G401 (cell line): ENCODE results near the gene MAPK14. TPM values are rescaled to one million over a fixed set of nuclear protein-coding genes. Genes with fewer than 3 reads are reported as not detected.

Source experiments
- DNase-seq: peaks from one replicate; pipeline ENCODE4 v3.0.0-alpha.2; 2015; ENCODE audit warnings: low spot score
- in situ Hi-C: cut with HindIII; loops from 2 replicates; pipeline ENCODE4 v1.10.0; 2016; ENCODE audit warnings: low sequenced_read_pairs, mixed read lengths
- total RNA-seq: library from RNA; depleted of rRNA; stranded (reverse); fragments of >200 nt; shearing (Covaris generic); gene quantifications from 2 replicates; pipeline ENCODE4 v1.2.3, GENCODE V29; 2014

MAPK14 gene
- total RNA-seq, 1 experiment from 2014 or later, result 32.9 TPM

DNA sequence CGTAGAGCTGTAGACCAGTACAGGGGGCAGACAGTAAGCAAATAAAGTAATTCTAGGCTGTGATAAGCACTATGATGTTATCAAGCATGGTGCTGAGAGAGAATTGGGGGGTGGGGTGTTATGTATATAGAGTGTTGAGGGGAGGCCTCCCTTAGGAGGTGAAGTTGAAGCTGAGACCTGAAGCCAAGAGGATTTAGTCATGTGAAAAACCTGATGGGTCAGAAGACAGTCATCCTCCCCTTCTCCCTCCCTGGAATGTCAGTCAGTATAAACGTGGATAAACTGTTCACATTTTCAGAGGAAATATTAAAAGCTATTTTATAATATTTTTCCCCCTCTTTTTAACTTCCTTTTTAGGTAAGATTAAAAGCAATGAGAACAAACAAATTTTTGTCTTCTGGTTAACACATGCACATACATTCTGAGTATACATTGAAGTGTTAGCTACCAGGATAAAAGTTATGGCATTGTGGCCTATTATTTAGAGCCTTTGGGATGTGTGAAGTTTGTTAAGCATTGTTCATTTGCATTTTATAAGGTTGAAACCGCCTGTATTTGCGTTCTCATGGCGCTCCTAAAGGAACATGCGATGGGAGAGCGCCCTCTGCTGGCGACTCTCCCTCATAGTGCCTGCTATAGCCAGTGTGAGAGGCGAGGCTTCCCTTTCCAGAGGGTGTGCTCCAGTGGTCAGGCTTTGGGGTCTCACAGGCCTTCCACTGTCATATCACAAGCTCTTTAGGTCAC lies 67.3 kb downstream of the MAPK14 start:
- in situ Hi-C loops, result no loop called here
- peak; percentile 84 for DNase-seq

DNA sequence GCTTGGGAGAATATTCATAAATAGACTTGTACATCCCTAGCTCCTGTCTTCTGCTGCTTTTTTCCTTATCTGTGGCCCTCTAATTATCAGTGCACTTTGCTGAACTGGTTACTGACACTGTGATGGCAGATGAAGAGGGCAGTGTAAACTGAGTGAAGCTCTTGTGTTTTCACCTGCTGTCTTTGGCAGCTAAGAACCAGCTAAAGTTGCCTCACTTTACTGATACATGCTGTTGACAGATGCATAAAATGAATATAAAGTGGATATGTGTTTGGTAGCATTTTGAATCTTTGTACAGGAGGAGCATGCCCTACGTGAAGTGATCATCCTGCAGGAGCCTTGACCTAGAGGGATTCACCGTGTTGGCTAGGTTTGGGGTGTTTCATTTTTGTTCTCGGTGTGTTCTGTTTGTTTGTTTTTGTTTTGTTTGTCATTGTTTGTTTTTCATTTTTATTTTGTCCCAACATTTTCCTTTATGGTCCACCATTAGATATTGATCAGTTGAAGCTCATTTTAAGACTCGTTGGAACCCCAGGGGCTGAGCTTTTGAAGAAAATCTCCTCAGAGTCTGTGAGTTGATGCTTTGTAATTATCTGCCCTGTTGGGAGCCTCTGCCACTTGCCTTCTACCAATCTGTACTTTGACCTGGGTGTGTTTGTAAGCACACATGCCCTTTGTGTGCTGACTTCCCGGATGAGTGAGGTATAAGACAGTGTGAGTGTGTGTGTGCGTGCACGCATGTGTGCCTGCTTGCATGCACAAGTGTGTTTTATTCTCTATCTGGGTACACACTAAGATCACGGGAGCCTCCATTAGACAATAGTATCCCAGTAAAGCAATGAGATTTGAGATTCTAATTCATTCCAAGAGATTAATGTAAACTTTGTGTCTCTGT lies 68.1 kb downstream of the MAPK14 start:
- no peak for DNase-seq
- in situ Hi-C loops, result no loop called here

DNA sequence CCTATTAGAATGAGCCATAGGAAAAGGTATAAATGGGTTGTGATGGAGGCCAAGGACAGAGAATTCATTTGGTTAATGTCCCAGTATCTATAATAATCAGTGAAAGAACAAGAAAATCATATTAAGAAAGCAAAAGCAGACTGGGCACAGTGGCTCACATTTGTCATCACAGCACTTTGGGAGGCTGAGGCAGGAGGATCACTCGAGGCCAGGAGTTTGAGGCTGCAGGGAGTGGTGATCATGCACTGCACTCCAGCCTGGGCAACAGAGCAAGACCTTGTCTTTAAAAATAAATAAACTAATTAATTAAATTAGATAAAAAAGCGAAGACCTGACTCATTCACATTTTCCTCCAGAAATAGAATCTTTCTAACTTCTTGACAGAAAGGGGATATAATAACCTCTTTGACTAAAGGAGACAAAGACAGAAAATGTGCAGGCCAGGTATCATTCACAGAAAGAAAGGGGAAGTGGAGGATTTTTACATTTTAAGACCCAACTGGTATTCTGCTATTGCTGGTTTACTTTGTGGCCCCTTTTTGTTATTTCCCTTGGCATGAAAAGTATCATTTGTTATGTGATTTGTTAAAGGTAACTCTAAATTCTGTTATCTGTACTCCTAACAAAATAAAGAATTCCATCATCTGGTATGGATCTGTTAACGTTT lies 70.8 kb downstream of the MAPK14 start:
- in situ Hi-C loops, result no loop called here
- DNase-seq, result no peak

DNA sequence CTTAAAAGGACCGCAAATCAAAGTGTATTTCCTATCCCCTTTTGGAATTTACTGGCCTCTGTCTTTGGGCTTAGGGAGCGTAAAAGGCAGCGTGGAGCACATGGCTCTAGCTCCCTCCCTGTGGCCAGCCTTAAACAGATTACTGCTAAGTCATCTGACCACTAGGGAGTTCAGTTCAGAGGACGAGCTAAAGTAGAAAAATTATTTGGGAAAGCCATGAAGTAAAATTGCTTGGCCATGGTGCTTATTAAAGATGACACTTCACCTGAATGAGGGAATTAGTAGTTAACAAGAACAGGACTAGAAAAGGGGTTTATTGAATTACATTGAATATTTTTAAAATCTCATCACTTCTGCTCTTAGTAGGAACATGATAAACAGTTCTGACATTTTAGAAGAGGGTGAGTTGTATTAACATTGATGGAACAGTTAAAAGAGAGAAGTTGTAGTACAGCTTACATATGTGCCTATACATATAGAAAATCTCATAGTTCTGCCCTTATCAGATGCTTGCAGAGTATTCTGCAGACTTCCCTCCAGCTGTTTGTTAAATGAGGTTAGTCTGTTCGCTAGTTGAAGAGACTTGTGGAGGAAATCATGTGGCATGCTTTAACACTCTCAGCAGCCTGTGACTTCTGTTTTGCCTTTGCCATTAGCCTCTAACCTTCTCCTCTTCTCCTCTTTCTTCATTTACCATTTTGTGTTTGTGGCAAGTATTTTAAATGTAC lies 71.5 kb downstream of the MAPK14 start:
- no peak for DNase-seq
- in situ Hi-C loops, result no loop called here

DNA sequence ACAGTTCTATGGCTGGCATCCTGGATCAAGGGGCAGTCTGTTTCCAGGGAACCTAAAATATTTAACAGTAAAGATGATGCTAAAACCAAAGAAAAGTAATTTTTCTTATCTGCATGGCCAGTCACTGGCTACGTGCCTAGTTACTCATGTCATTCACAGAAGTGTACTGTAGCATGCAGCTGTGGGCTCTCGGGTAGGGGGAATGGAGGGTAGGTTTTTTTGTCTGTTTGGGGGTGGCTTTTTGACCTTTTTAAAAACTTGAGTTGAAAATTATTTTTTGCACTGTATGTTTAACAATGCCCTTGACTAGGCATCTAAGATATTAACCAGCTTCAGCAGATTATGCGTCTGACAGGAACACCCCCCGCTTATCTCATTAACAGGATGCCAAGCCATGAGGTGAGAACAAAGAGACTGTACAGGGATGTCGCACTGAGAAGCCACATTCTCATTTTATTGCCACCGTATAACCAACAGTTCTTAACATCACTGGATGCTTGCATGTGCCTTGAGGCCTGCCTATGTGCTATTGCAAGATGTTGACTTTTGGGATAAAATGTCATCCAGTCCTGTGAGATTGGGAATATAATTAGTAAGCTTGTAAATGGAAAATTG lies 72.4 kb downstream of the MAPK14 start:
- DNase-seq, result peak; percentile 32
- in situ Hi-C loops, result no loop called here

DNA sequence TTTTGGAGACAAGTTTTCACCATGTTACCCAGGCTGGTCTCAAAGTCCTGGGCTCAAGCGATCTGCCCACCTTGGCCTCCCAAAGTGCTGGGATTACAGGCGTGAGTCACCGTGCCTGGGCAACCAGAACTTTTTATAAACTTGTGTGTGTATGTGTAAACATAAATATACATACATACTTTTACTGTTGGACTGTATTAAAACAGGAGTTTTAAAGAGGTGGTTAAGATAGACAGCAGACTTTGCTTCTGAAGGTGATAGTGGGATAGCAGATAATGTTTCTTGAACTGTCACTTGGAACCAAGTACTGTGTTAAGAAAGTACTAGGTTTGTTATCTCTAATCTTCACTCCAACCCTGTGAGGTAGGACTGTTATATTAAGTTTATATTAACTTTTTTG lies 74.1 kb downstream of the MAPK14 start:
- DNase-seq, result no peak
- in situ Hi-C loops, result no loop called here

DNA sequence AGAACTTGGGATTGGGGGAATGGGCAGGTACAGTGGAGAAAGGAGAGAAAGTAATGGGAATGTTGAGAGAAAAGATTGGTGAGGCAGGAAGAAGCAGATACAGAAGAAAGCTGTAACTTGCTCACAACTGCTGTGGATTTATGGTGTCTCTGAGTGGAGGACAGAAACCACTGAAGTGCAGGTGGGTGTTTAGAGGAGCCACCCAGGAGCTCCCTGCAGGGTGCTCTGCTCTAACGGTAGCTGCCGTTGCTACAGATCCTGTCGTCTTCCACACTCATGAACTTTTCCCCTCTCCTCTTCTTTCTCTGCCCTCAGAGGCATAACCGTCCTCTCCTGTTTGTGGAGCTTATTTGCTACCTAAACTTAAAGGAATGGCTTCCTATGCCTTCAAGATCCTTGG lies 75.2 kb downstream of the MAPK14 start:
- in situ Hi-C loops, result no loop called here
- DNase-seq, result no peak

DNA sequence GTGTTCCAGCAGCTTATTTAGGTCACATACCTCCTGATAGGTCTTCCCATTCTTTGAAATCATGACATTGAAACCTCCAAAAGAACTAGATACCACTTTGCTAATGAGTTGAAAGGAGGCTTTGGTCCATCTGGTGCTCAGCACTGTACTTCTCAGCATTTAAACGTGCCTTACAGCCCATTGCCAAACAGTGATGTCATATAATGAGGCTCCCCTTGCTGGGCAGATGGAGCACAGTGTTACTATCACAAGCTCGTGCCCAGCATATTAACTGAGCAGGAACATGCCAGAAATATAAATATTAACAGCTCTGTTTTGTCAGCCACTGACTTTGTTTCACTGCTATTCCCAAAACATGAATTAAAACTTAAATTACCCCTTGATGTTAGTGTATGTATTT lies 77.2 kb downstream of the MAPK14 start:
- DNase-seq, result peak; percentile 94
- in situ Hi-C loops, result no loop called here

DNA sequence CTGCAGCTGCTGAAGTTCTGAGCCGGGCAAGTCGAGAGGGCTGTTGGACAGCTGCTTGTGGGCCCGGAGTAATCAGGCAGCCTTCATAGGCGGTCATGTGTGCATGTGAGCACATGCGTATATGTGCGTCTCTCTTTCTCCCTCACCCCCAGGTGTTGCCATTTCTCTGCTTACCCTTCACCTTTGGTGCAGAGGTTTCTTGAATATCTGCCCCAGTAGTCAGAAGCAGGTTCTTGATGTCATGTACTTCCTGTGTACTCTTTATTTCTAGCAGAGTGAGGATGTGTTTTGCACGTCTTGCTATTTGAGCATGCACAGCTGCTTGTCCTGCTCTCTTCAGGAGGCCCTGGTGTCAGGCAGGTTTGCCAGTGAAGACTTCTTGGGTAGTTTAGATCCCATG lies 81.5 kb downstream of the MAPK14 start:
- in situ Hi-C loops, result no loop called here
- DNase-seq, result no peak

DNA sequence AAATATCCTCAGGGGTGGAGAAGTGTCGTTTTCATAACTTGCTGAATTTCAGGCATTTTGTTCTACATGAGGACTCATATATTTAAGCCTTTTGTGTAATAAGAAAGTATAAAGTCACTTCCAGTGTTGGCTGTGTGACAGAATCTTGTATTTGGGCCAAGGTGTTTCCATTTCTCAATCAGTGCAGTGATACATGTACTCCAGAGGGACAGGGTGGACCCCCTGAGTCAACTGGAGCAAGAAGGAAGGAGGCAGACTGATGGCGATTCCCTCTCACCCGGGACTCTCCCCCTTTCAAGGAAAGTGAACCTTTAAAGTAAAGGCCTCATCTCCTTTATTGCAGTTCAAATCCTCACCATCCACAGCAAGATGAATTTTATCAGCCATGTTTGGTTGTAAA lies 82.4 kb downstream of the MAPK14 start:
- in situ Hi-C loops, result no loop called here
- DNase-seq, result no peak

DNA sequence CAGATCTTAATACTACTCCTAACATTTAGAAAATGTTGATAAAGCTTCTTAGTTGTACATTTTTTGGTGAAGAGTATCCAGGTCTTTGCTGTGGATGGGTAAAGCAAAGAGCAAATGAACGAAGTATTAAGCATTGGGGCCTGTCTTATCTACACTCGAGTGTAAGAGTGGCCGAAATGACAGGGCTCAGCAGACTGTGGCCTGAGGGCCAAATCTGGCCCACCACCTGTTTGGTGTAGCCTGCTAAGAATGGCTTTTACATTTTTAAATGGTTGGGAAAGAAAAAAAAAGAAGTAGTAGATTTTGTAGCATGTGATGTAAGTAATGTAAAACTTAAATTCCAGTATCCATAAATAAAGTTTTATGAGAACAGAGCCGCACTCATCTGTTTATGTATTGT lies 83.3 kb downstream of the MAPK14 start:
- in situ Hi-C loops, result no loop called here
- no peak for DNase-seq

DNA sequence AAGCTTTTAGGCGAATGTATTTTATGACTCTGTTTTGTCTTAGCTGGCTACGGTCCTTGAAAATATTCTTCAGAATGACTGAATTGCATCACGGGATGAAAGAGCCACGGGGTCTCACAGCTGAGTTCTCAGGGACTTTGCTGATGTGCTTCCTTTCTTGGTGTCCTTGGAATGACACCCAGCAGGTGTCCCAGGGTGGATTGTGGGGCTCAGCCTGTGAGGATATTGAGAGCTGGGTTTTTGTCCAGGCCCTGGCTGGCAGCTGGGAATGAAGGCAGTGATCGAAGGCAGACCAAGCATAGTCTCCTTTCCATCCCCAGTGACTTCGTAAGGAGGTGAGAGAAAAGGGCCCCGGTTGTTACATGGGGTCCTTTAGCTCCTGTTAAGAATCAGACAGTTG lies 83.9 kb downstream of the MAPK14 start:
- in situ Hi-C loops, result no loop called here
- DNase-seq, result no peak

DNA sequence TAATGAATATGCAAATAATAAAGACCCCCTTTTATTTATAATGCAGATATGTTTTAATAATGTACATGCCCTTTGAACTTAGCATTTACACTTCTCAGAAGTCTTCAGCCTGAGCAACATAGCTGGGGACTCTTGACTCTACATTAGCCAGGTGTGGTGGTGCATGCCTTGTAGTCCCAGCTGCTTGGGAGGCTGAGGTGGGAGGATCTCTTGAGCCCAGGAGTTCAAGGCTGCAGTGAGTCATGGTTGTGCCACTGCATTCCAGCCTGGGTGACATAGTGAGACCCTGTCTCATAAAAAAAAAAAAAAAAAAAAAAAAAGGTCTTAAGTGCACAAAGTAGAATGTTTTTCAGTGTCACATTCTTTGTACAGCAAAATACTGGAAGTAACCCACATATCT lies 85.4 kb downstream of the MAPK14 start:
- no peak for DNase-seq
- in situ Hi-C loops, result no loop called here

DNA sequence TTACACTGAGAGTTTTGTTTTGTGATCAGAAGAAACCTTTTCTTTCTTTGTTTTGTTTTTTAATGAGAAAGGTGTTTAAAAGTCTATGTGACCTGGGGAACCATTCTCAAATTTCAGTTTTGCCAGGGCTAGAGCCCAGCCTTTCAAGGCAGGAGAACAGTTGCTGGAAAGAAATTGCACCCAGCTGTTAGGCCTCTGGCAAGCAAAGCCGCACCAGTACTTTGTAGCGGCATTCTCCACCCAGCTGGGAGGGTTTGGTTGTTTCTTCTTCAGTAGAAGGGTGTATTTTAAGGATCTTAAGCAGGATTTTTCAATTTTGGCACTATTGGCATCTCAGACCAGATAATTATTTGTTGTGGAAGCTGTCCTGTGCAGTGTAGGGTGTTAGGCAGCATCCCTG lies 86.1 kb downstream of the MAPK14 start:
- in situ Hi-C loops, result no loop called here
- DNase-seq, result no peak

DNA sequence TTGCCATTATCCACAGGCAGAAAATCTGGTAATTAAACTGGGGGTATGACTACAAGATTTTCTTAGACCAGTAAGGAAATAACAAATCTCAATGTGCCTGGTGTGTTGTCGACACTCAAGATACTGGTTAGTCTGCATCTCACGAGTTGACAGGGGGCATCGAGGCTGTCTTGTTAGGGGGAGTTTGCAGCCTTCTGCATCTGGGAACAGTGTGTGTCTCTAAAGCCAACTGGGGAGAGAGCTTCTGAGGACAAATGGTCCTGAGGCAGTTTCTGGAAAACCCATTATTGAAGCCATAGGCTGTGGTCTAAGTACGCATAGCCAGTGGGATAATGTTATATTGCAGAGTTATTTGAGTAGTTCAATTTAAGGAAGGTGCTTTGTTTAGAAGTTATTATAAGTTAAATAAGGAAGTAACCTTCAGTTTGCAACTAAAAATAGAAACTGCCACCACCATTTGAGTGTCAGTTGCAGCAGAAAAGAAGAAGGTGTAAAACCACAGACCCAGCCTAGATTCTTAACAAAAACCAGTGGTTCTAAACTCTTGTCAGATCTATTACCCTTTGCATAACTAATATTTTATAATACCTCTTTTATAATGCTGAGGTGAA lies 87.3 kb downstream of the MAPK14 start:
- DNase-seq, result no peak

DNA sequence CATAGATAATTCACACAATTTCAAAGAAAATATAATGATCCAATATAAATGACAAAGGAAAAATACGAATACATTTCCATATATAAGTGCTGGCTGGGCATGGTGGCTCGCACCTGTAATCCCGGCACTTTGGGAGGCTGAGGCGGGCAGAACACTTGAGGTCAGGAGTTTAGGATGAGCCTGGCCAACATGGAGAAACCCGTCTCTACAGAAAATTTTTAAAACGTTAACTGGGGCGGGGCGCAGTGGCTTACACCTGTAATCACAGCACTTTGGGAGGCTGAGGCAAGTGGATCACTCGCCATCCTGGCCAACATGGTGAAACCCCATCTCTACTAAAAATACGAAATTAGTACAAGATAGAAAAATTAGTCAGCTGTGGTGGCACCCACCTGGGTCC lies 87.8 kb downstream of the MAPK14 start:
- no peak for DNase-seq
- in situ Hi-C loops, result no loop called here

More for the DNA sequence above, 87.3 kb downstream of the MAPK14 start:
- in situ Hi-C loops, result no loop called here

DNA sequence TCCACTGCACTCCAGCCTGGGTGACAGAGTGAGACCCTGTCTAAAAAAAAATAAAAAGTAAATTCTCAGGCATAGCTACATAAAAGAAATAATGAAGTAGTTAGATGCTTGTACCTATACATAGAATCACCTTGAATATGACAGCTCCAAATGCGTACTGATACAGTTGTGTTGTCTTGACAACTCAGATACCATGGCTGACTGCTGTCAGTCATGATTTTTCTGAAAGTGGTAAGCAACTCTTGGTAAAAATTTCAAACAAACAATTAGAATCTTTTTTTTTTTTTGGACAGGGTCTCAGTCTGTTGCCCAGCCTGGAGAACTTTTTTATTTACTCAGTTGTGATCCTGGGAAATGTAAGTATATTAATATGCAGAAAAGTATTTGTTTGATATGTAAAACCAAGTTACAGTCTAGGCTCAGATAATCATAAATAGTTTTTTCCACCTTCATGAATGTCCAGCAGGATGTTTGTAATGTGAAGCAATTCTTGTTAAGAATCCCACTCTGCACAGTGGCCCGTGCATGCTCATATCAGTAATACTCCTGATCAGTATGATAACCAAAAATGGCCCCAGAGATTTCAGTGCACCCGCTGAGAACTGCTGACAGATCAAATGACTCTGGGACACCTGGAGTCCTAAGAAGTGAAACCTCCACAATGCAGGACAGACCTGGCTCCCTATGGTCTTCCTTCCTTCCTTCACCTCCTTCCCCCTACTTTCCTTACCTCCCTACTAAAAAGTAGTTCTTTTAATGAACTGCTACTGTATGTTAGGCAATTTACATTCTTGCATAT lies 88.7 kb downstream of the MAPK14 start:
- in situ Hi-C loops, result no loop called here
- no peak for DNase-seq

DNA sequence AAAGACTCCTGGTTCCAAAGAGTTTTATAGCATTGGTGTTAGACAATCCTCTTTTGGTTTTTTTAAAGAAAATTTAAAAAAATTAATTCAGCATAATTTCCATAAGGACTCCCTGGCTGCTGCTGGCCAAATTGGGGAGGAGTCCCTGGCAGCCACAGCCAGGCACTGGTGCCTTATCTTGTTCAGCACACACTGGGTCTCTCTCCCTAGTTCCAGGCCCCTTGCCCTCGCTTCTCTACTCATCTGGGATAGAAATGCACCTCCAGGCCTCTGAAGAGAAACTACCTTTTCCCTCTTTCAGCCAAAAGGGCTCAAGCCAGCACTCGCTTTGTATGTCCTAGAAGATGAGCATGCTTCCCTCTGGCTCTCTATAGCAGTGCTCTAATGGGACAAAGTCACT lies 89.3 kb downstream of the MAPK14 start:
- no peak for DNase-seq
- in situ Hi-C loops, result no loop called here
